A549 (cell line): Measurements from ENCODE around the gene ANO10. TPM values are rescaled to one million over a fixed set of nuclear protein-coding genes. Genes with fewer than 3 reads are reported as not detected.

Experiments
- ATAC-seq, 2 experiments: fragments of 200-7000 bp in 1 of 2; fragments of >200 bp in 1 of 2; cut with Nextera tagmentation in 1 of 2; cut with Tn5 transposase in 1 of 2; 3 replicates each; pipeline versions ENCODE4 v1.8.0 to v1.9.1; 2018 to 2020; ENCODE audit warnings: mild to moderate bottlenecking in 1 of 2, moderate library complexity in 1 of 2
- CTCF ChIA-PET: fragments of 300-600 bp; sonication (Branson Sonifier 250); formaldehyde crosslinking; extraction: SDS; loops from one replicate; lab custom pipeline; 2021; ENCODE audit warnings: antibody characterized with exemption, inconsistent platforms; lab: Yijun Ruan, JAX
- POLR2A ChIA-PET: fragments of 350-600 bp; formaldehyde crosslinking; extraction: SDS; loops from one replicate; lab custom pipeline; 2021; ENCODE audit warnings: antibody characterized with exemption, inconsistent platforms; lab: Yijun Ruan, JAX
- DNase-seq, 2 experiments: peaks; one replicate each; pipeline versions ENCODE4 v3.0.0 to v3.0.0-alpha.2; 2011 to 2016; ENCODE audit warnings: low read depth in 1 of 2, low spot score in 1 of 2
- FAIRE-seq: peaks from 2 replicates; lab custom pipeline; 2011; peaks lifted over from hg19 to GRCh38; lab: Jason Lieb, UNC
- H3K27ac ChIP-seq, 2 experiments: fragments of >200 bp; sonication (Bioruptor Twin); formaldehyde crosslinking; 3 replicates each; pipeline ENCODE4 v1.5.1; 2016 to 2017
- H3K4me1 ChIP-seq: fragments of >200 bp; sonication (Bioruptor Twin); formaldehyde crosslinking; 3 replicates; pipeline ENCODE4 v1.6.1; 2016
- H3K4me2 ChIP-seq: fragments of >200 bp; sonication (Bioruptor Twin); formaldehyde crosslinking; 3 replicates; pipeline ENCODE4 v1.6.1; 2016
- H3K4me3 ChIP-seq: fragments of >200 bp; sonication (Bioruptor Twin); formaldehyde crosslinking; 3 replicates; pipeline ENCODE4 v1.5.1; 2016
- H3K9me3 ChIP-seq: fragments of >200 bp; sonication (Bioruptor Twin); formaldehyde crosslinking; 3 replicates; pipeline ENCODE4 v1.6.1; 2016
- CBX2 ChIP-seq: fragments of 200-600 bp; sonication (generic); IDR thresholded peaks from 2 replicates; pipeline ENCODE4 v1.6.1; 2016; ENCODE audit warnings: low read depth, mild to moderate bottlenecking, borderline replicate concordance
- CBX8 ChIP-seq: fragments of 200-600 bp; sonication (generic); IDR thresholded peaks from 2 replicates; pipeline ENCODE4 v1.6.1; 2016
- EP300 ChIP-seq, 2 experiments: fragments of >200 bp; sonication (Bioruptor Twin); formaldehyde crosslinking; IDR thresholded peaks; 2 replicates in 1 of 2; 3 replicates in 1 of 2; pipeline ENCODE4 v1.6.1; 2016 to 2017
- FOSB ChIP-seq: fragments of 250-450 bp; sonication (Bioruptor Pico); IDR thresholded peaks from 2 replicates; pipeline ENCODE4 v1.5.0; 2020; ENCODE audit warnings: mild to moderate bottlenecking, moderate library complexity
- HDAC2 ChIP-seq: fragments of 200-600 bp; sonication (generic); IDR thresholded peaks from 2 replicates; pipeline ENCODE4 v1.6.1; 2016
- HOXB13 ChIP-seq: fragments of 250-450 bp; sonication (Bioruptor Pico); IDR thresholded peaks from 2 replicates; pipeline ENCODE4 v1.5.0; 2020; ENCODE audit warnings: low read depth, mild to moderate bottlenecking, moderate library complexity
- MAFK ChIP-seq: fragments of 450-650 bp; IDR thresholded peaks from 2 replicates; pipeline ENCODE4 v1.6.1; 2014; ENCODE audit not compliant: partially characterized antibody
- MYC ChIP-seq: IDR thresholded peaks from 2 replicates; pipeline ENCODE4 v1.6.1; 2012; ENCODE audit warnings: mild to moderate bottlenecking, inconsistent platforms, low read length, improper control_type of control experiment, borderline replicate concordance
- NFE2L2 ChIP-seq: fragments of 150-350 bp; conservative IDR thresholded peaks from 2 replicates; pipeline ENCODE4 v1.6.1; 2014; ENCODE audit warnings: low read length
- NPAS2 ChIP-seq: fragments of 250-450 bp; sonication (Bioruptor Pico); IDR thresholded peaks from 2 replicates; pipeline ENCODE4 v1.8.0; 2022; ENCODE audit warnings: mild to moderate bottlenecking, moderate library complexity, borderline replicate concordance
- PHF8 ChIP-seq: fragments of 200-600 bp; sonication (generic); IDR thresholded peaks from 2 replicates; pipeline ENCODE4 v1.6.1; 2016; ENCODE audit warnings: low read depth, mild to moderate bottlenecking, antibody characterized with exemption, moderate library complexity, borderline replicate concordance
- POLR2A ChIP-seq: IDR thresholded peaks from 2 replicates; pipeline ENCODE4 v1.6.1; 2012; ENCODE audit warnings: mild to moderate bottlenecking, low read length
- POLR2AphosphoS2 ChIP-seq: conservative IDR thresholded peaks from 2 replicates; pipeline ENCODE4 v1.6.1; 2012; ENCODE audit warnings: low read length, improper control_type of control experiment, inconsistent platforms
- RFX5 ChIP-seq: fragments of 450-650 bp; IDR thresholded peaks from 2 replicates; pipeline ENCODE4 v1.7.1; 2014; ENCODE audit warnings: antibody characterized with exemption, mild to moderate bottlenecking, moderate library complexity
- RNF2 ChIP-seq: fragments of 200-600 bp; sonication (generic); IDR thresholded peaks from 2 replicates; pipeline ENCODE4 v1.6.1; 2016; ENCODE audit warnings: low read depth, mild to moderate bottlenecking, antibody characterized with exemption, moderate library complexity, borderline replicate concordance
- SMC3 ChIP-seq: fragments of >200 bp; sonication (Bioruptor Twin); formaldehyde crosslinking; IDR thresholded peaks from 3 replicates; pipeline ENCODE4 v1.6.1; 2018; ENCODE audit warnings: inconsistent platforms
- ZC3H11A ChIP-seq: fragments of 450-650 bp; IDR thresholded peaks from 2 replicates; pipeline ENCODE4 v1.6.1; 2014; ENCODE audit warnings: antibody characterized with exemption, mild to moderate bottlenecking
- ZNF302 ChIP-seq: fragments of 250-450 bp; sonication (Bioruptor Pico); IDR thresholded peaks from 2 replicates; pipeline ENCODE4 v1.9.0; 2021; ENCODE audit warnings: inconsistent platforms, mild to moderate bottlenecking, moderate library complexity
- ZSCAN20 ChIP-seq: fragments of 250-450 bp; sonication (Bioruptor Pico); IDR thresholded peaks from 2 replicates; pipeline ENCODE4 v1.8.0; 2022; ENCODE audit warnings: mild to moderate bottlenecking, moderate library complexity
- WGBS: methylation state at CpG from one replicate; pipeline ENCODE4 v1.1.6; 2017; ENCODE audit errors: missing lambda C conversion rate; 5-methylcytosine and 5-hydroxymethylcytosine counted together
- polyA plus RNA-seq, 4 experiments: library from polyadenylated mRNA; depleted of rRNA in 3 of 4; stranded (reverse); fragments of >200 nt; fragmentation: RNase III in 1 of 4; extraction: RNeasy Plus Mini Kit Qiagen cat#74134 plus additional on column Dnase treatment in 1 of 4; gene quantifications; 2 replicates in 3 of 4; 3 replicates in 1 of 4; pipeline ENCODE4 v1.2.3, GENCODE V29; 2011 to 2017
- TF ChIP-seq, protein P1 (sequence below): fragments of 250-450 bp; sonication (Bioruptor Pico); IDR thresholded peaks from 2 replicates; pipeline ENCODE4 v1.5.0; 2020; ENCODE audit warnings: low read depth, mild to moderate bottlenecking, moderate library complexity
- TF ChIP-seq, protein P2 (sequence below): fragments of 200-600 bp; sonication (generic); IDR thresholded peaks from 2 replicates; pipeline ENCODE4 v1.6.1; 2016; ENCODE audit warnings: antibody characterized with exemption, mild to moderate bottlenecking, moderate library complexity
- TF ChIP-seq, protein P3 (sequence below): IDR thresholded peaks from 2 replicates; pipeline ENCODE4 v1.6.1; 2012
- TF ChIP-seq, protein P4 (sequence below): fragments of >200 bp; sonication (Bioruptor Twin); formaldehyde crosslinking; IDR thresholded peaks from 2 replicates; pipeline ENCODE4 v1.6.1; 2016

Gene ANO10
- polyA plus RNA-seq, 2 of the 4 experiments (the other 2 are of a cell fraction), result 20.0 to 22.8 TPM

DNA sequence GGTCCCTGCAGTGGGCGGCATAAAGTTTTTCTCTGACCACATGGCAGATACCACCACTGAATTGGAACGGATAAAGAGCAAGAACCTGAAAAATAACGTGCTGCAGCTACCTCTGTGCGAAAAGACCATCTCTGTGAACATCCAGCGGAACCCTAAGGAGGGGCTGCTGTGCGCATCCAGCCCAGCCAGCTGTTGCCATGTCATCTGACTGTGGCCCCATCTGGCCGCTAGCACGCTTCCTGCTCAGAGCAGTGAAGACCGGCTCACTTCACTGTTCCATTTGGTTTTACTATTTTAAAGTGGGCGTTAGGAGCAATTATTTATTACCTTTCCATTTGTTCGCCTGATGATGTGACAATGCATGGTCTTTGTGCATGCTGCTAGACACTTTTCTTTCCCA, 273.5 kb downstream of the ANO10 start:
- WGBS, result over 99% methylated on average over 10 of the region's 11 CpGs
- TF ChIP-seq POLR2A (no peak), SMC3 (no peak), NFE2L2 (no peak), RNF2 (no peak), HDAC2 (no peak), ZC3H11A (no peak), HOXB13 (no peak), RFX5 (no peak), MAFK (no peak), ZSCAN20 (no peak), EP300 (IDR thresholded peaks at IDR 0.05) (no peak), CBX8 (no peak), NPAS2 (no peak), FOSB (CRISPR knock-in tag) (no peak), ZNF302 (CRISPR knock-in tag) (no peak)
- TF ChIP-seq, protein P1, sequence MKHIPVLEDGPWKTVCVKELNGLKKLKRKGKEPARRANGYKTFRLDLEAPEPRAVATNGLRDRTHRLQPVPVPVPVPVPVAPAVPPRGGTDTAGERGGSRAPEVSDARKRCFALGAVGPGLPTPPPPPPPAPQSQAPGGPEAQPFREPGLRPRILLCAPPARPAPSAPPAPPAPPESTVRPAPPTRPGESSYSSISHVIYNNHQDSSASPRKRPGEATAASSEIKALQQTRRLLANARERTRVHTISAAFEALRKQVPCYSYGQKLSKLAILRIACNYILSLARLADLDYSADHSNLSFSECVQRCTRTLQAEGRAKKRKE, result no peak
- TF ChIP-seq, protein P2, sequence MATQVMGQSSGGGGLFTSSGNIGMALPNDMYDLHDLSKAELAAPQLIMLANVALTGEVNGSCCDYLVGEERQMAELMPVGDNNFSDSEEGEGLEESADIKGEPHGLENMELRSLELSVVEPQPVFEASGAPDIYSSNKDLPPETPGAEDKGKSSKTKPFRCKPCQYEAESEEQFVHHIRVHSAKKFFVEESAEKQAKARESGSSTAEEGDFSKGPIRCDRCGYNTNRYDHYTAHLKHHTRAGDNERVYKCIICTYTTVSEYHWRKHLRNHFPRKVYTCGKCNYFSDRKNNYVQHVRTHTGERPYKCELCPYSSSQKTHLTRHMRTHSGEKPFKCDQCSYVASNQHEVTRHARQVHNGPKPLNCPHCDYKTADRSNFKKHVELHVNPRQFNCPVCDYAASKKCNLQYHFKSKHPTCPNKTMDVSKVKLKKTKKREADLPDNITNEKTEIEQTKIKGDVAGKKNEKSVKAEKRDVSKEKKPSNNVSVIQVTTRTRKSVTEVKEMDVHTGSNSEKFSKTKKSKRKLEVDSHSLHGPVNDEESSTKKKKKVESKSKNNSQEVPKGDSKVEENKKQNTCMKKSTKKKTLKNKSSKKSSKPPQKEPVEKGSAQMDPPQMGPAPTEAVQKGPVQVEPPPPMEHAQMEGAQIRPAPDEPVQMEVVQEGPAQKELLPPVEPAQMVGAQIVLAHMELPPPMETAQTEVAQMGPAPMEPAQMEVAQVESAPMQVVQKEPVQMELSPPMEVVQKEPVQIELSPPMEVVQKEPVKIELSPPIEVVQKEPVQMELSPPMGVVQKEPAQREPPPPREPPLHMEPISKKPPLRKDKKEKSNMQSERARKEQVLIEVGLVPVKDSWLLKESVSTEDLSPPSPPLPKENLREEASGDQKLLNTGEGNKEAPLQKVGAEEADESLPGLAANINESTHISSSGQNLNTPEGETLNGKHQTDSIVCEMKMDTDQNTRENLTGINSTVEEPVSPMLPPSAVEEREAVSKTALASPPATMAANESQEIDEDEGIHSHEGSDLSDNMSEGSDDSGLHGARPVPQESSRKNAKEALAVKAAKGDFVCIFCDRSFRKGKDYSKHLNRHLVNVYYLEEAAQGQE, result no peak
- TF ChIP-seq, protein P3, sequence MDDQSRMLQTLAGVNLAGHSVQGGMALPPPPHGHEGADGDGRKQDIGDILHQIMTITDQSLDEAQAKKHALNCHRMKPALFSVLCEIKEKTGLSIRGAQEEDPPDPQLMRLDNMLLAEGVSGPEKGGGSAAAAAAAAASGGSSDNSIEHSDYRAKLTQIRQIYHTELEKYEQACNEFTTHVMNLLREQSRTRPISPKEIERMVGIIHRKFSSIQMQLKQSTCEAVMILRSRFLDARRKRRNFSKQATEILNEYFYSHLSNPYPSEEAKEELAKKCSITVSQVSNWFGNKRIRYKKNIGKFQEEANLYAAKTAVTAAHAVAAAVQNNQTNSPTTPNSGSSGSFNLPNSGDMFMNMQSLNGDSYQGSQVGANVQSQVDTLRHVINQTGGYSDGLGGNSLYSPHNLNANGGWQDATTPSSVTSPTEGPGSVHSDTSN, result no peak
- TF ChIP-seq, protein P4, sequence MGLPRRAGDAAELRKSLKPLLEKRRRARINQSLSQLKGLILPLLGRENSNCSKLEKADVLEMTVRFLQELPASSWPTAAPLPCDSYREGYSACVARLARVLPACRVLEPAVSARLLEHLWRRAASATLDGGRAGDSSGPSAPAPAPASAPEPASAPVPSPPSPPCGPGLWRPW, result no peak
- POLR2A ChIA-PET, result no interaction called here
- H3K4me1 ChIP-seq, result no peaks in the 10 kb centered on the region
- H3K9me3 ChIP-seq, result peaks cover 8% of the 10 kb centered on the region; the same call in 2 of the 3 replicates
- no peak overlapping the region for H3K4me2 ChIP-seq
- H3K27ac ChIP-seq, result no peak overlapping the region
- no peak for DNase-seq
- no peak for FAIRE-seq
- ATAC-seq, result no peak
- H3K4me3 ChIP-seq, result no peak overlapping the region
- CTCF ChIA-PET, result no interaction called here

DNA sequence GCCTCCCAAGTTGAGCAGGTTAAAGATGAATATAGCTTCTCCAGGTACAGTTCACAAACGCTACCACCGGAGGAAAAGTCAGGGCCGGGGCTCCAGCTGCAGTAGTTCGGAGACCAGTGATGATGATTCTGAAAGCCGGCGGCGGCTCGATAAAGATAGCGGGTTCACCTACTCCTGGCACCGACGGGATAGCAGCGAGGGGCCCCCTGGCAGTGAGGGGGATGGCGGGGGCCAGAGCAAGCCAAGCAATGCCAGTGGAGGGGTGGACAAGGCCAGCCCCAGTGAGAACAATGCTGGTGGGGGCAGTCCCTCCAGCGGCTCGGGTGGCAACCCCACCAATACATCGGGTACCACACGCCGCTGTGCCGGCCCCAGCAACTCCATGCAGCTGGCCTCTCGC, 274.0 kb downstream of the ANO10 start:
- Histone ChIP-seq H3K4me2 (no peak overlapping the region), H3K27ac (no peak overlapping the region), H3K4me1 (no peaks in the 10 kb centered on the region), H3K9me3 (0 out of 3 replicates have a peak, but pooled peaks cover 5% of the 10 kb centered on the region), H3K4me3 (no peak overlapping the region)
- ATAC-seq (no peak), FAIRE-seq (no peak), DNase-seq (no peak)
- no peak for TF ChIP-seq PHF8
- no peak for TF ChIP-seq POLR2AphosphoS2
- no peak for TF ChIP-seq MYC
- no peak for TF ChIP-seq FOSB (CRISPR knock-in tag)
- TF ChIP-seq CBX8, result no peak
- TF ChIP-seq CBX2, result no peak
- CTCF ChIA-PET, result no interaction called here
- WGBS, result 91% methylated on average over 13 of the region's 20 CpGs
- POLR2A ChIA-PET, result no interaction called here
